ENCODE results near the gene C1orf167.

C1orf167 gene

GRCh38 chr1:11836955-11837766 is 75.2 kb downstream of the C1orf167 start:
- DNase-seq (ENCODE audit: low spot score) = no peak

GRCh38 chr1:11837767-11838348 is 75.9 kb downstream of the C1orf167 start:
- no peak for DNase-seq (ENCODE audit: low spot score)

GRCh38 chr1:11838349-11839272 is 76.6 kb downstream of the C1orf167 start:
- DNase-seq (ENCODE audit: low spot score) = peak; percentile 87
